Suprapubic skin (tissue), 3 donors: ENCODE results near the gene RNF227.

Experiments
- POLR2AphosphoS5 ChIP-seq, 3 donors: sonication (generic); formaldehyde crosslinking; IDR thresholded peaks; one replicate each; pipeline ENCODE4 v1.6.1; 2017; ENCODE audit warnings: antibody characterized with exemption in 3 of 3
- TF ChIP-seq, protein P1 (sequence below), 2 donors: fragments of 200-600 bp in 1 of 2; fragments of 450-650 bp in 1 of 2; sonication (generic) in 1 of 2; IDR thresholded peaks; one replicate each; pipeline ENCODE4 v1.5.1; 2016 to 2019; ENCODE audit warnings: antibody characterized with exemption in 2 of 2, mild to moderate bottlenecking in 1 of 2, moderate library complexity in 1 of 2

DNA sequence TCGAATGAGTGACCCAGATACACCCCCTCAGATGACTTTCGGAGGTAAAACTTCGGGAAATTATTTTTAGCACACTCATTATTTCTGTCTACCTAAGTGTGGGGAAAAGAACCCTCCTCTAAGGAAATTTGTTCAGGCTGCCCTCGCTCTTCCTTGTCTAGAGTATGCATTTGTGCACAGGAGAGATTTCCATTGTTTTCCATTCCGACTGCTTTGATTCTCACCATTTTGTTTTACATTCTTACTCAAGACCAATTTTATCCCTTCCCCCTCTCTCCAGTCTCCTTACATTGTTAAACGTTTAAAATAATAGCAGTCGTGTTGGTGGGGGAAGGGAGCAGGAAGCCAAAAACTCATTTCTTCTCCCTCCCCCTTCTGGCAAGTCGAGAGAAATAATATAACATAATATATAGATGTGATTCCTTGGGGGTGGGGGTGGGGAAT, 29.0 kb downstream of the RNF227 start:
- TF ChIP-seq, protein P1, sequence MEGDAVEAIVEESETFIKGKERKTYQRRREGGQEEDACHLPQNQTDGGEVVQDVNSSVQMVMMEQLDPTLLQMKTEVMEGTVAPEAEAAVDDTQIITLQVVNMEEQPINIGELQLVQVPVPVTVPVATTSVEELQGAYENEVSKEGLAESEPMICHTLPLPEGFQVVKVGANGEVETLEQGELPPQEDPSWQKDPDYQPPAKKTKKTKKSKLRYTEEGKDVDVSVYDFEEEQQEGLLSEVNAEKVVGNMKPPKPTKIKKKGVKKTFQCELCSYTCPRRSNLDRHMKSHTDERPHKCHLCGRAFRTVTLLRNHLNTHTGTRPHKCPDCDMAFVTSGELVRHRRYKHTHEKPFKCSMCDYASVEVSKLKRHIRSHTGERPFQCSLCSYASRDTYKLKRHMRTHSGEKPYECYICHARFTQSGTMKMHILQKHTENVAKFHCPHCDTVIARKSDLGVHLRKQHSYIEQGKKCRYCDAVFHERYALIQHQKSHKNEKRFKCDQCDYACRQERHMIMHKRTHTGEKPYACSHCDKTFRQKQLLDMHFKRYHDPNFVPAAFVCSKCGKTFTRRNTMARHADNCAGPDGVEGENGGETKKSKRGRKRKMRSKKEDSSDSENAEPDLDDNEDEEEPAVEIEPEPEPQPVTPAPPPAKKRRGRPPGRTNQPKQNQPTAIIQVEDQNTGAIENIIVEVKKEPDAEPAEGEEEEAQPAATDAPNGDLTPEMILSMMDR (IDR thresholded peaks at IDR 0.05), result no peak
- no peak for TF ChIP-seq POLR2AphosphoS5 (IDR thresholded peaks at IDR 0.05)
